HG03460 (cell line): ENCODE data around the gene ADD1.

Experiments used
- ATAC-seq: cut with Tn5 transposase; IDR thresholded peaks from one replicate; pipeline ENCODE4 v1.9.1; 2021; ENCODE audit not compliant: unreplicated experiment

ADD1 gene

DNA sequence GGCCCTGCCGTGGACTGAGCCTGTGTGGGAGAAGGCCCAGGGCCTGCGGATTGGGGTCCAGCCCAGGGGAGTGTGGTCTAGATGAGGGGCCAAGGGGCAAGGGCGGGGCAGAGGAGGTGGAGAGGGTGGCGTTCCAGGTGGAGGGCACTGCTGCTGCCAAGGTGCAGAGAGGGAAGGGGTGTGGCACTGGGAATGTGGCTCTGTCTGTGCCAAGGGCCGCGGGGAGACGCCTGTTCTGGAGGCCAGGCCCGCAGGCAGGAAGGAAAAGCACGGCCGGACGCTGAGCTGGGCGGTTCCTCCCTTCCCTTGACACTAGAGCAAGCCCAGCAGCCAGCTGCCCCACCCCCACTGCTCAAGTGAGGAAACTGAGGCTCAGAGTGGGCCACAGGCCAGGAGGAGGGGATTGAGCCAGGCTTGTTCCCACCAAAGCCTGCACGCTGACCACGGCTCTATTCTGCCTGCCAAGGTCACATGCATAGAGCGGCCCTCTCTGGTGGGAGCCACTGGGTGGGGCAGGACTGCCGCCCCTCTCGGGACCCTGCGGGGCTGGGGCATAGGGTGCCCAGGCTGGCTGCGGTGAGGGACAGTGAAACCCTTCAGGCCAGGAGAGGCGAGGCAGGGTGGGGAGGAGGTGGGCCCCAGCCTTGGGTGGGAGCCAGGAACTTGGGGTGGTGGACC lies 37.8 kb upstream of the ADD1 start:
- no peak for ATAC-seq

DNA sequence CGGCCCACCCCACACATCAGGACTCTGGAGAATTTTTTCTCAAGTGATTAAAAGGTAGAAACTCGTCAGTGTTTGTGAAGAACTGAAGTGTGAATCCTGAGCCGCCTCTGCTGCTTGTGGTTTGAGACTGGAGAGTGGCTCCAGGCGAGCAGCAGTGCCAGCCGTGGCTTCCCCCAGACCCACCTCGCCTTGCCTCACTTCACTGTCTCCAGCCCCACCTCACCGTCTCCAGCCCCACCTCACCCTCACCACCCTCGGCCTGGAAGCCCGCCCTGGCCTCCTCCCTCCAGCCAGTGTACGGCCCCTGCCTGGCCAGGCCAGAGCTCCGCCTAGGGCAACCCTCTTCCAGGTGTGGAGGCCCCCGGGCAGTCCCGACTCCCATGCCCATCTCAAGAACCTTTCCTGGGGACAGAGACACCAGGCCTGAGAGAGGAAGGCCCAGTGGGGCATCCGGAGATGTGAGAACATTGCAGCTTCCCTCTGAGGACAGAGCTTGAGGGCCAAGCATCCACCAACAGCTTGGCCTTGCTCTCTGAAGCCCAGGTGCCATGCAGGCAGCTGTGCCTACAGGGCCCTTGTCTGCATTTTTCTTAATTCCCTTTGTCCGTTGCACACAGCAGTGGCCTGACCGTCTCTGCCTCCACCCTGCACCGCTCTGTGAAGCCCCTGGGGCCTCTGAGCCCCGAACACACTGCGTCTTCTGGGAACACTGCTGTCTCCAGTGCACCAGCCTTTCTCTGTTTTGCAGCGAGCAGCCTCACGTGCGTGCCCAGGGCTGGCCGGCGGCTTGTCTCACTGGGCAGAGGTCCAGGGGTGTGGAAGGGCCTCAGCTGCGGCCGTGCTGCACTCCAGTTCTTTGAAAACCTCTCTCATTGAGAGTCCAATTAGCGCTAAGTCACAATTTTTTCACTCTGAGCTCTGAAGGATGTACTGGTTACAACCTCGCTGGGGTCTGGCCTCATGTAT lies 37.0 kb upstream of the ADD1 start:
- ATAC-seq, result no peak

DNA sequence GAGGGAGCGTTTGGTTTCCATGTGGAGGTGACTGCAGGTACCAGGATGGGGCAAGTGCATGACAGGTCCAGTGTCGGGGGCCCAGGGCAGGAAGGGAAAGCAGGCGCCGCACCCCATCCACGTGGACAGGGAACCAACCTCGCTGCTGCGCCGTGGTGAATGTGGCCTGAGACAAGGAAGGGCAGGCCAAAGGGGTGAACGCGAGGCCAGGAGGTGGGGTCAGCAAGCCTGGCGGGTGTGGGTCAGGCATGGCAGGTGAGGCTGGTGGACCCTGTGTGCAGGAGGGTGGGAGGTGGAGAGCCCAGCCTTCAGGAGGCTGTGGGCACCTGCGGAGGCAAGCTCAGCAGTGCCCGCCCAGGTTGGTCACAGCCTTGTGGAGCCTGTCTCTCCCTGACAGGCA lies 36.1 kb upstream of the ADD1 start:
- no peak for ATAC-seq

DNA sequence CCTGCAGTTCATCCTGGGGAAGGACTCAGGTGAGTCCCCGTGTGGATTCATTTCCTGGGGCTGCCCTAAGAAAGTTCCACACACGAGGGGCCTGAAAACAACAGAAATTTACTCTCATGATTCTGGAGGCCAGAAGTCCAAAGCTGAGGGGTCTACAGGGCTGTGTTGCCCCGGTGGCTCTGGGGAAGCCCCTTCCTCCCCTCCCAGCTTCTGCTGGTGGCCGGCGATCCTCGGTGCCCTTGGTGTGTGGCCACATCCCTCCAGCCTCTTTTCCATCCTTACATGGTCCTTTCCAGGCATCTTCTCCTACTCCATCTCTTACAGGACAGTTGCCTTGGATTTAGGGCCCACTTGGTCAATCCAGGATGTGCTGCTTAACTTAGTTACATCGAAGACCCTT lies 35.6 kb upstream of the ADD1 start:
- ATAC-seq, result no peak

DNA sequence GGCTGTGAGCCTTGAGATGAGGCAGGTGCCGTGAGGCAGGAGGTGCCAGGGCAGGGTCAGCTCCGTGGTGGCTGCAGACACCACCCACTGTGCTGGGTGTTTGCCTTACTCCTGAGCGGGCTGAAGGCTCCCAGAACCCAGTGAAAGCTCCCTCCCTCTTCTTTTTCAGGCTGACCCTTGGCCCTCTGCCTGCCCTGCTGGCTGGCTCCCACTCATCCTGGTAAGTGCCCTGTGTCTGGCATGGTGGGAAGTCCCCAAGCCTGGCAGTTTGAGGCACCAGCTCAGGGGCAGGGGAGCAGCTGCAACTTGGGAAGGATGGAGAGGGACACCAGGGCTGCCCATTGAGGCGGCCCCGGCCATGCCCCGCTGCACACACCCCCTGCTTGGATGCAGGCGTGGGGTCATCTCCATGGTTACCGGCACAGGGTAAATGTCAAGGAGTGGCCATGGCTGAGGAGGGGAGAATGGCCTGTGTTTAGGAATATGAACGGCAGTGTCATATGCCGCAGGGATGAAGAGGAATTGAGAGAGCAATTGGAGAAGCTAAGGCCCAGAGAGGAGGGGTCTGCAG lies 33.9 kb upstream of the ADD1 start:
- ATAC-seq, result no peak

DNA sequence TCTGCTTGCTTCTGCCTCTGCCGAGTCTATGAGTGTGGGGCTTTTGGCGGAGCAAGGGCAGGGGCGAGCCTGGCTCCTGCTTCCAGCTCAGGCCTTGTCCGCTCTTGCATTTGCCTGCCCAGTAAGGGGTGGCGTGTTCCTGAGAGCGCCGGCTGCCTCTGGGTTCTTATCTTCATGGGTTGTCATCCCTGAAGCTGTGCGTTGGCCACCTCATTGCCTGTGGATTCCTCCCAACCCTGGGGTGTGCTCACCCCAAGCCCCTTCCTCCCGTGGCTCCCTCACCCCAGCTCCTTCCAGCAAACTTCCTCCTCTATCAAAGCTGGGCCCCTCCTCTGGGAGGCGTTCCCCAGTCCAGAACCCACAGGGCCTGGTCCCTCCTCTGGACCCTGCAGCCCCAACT lies 33.3 kb upstream of the ADD1 start:
- no peak for ATAC-seq

DNA sequence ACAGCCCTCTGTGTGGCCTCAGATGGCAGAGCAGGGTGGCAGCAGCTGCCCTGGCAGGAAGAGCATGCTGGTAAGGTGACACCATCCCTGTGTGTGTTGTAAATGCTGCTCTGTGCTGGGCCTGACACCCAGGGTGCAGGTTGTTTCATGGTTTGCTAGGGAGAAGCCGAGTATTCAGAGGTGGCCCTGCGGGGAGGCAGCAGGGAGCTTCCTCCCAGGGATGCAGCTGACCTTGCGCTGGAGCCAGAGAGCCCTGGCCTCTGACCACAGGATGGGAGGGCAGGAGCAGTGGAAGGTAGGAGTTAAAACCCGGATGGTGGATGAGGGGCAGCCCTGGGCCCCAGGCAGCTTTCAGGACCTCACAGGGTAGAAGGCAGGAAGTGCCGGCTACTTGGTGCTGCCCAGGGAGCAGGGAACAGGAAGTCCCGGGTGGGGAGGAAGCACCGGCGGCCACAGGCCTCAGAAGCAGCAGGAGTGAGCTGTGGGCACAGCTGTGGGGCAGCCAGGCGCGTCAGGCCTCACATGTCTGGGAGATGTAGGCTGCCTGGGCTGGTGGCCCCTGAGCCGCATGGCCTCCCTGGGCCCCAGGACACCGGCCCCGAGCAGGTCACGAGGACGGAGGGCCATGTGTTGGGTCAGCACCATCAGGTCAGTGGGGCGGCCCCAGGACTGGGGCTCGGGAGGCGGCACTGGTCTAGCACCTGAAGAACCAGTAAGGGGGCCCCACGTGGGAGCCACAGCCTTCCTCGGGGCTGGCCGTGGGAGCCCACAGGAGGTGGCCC lies 31.6 kb upstream of the ADD1 start:
- ATAC-seq, result peak; percentile 77

DNA sequence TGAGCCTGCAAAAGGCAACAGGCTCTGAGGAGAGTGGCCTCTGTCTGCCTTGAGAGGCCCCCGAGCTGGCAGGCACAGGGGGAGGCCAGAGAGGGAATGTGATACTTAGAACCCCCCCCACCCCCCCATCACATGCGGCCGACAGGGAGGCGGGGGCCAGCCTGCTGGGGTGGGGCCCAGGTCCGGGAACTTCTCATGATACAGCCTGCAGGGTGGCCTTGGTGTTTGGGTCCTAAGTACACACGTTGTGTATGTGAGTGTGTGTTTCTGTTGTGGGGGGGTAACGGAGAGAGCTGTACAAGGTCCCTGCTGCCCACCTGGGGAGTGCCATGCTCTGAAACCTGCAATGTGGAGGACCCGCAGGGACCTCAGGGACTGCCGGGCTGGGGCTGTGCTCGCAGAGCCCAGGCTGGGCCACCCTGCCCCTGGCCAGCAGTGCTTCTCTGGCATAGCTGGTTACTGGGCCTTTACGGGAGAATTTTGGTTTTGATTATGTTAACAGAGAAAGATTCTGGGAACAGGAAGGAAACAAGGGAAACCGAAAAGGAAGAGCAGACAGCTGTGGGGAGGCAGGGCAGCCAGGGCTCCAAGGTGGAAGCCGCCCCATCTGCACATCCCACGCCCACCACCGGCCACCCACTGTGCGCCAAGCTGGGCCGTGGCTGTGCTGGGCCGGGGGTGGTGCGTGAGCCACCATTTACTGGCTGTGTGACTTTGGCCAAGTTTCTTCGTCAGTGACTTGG lies 30.9 kb upstream of the ADD1 start:
- ATAC-seq, result peak; percentile 12

DNA sequence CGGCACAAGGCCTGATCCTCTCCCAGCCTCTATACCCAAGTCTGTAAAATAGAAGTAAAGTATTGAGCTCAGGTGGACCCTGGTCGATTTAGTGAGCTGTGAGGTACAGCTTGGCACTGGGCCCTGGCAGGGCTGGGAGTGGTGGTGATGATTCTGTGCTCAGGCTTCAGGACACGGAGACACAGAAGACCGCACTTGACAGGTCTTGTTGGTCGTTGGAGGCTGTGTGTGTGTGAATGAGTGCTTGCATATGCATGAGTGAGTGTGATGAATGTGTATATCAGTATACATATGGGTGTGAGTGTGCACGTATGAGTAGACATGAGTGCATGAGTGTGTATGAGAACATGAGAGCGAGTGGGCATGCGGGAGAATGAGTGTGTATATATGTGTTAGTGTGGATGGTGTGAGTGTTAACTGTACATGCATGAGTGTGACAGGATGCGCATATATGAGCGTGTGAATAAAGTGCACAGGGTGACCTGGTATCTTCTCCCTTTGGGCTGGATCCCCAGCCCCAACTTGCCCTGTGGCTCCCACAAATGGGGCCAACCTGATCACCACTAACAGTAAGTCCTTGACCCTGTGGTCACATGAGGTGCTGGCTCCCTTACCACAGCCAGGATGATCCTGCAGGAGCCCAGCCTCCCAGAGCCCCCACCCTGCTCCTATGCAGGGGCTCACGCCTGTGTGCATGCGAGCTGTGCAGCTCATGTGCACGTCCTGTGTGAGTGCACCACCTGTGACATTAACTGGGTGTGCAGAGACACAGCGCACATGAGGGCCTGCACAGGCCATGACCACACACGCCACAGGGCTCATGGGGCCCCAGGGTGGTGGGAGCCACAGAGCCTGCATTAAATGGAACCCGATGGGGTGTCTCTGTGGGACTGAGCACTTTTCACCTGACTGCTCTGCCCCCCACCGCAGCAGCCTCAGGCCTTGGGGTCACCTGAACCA lies 29.9 kb upstream of the ADD1 start:
- ATAC-seq, result no peak

DNA sequence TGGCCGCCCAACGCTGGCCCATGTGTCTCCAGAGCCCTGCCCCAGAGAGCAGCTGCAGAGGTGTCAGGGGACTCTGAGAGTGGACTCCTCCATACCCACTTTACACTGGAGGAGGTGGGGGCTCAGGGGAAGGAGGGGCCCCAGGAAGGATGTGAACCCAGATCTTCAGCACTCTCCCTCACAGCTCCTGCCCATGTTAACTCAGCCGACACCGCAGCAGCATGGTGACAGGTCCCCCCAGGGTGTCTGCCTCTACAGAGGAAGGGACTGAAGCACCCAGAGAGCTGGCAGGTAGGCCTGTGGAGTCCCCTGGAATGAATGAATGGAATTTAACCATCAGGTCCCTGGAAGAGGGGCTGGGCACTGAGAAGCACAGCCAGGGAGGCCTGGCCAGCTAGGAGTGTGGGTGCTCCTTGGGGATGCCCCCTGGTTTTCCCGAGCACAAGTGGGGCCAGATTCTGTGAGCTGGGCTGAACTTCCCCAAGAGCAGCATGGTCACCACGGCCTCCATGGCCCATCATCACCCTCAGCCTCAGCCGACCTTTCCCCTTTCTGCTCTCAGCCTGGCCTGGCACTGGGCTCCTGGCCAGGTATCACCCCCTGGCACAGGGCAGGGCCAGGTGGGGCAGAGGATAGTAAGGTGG lies 28.9 kb upstream of the ADD1 start:
- ATAC-seq, result no peak

DNA sequence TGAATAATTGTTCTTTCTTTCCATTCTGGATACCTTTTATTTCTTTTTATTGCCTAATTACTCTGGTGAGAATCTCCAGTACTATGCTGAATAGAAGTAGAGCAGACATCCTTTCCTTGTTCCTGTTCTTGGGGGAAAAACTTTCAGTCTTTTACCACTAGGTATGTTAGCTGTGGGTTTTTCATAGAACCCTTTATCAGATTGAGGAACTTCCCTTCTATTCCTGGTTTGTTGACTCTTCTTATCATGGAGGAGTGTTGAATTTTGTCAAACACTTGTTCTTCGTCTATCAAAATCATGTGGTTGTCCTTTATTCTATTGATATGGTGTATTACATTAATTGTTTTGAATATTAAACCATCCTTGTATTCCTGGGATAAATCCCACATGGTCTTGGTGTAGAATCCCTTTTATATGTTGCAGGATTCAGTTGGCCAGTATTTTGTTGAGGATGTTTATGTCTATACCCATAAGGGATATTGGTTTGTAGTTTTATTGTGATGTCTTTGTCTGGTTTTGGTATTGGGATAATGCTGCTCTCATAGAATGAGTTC lies 27.2 kb upstream of the ADD1 start:
- ATAC-seq, result no peak

DNA sequence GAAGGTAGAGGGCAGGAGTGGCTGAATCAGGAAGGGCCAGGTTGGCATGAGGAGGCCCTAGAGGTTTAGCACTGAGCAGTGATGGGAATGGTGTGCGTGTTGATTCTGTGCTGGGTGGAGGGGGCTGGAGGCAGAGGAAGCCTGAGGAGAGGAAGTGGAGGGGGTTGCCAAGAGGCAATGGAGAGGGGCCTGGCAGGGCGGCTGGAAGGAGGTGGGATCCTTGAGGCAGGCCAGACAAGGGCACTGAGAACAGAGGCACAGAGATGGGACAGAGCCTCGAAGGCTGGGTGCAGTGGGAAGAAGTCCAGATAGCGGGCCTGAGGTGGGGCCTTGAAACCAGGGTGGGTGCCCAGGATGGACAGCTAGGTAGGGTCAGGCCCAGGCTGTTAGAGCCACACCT lies 26.5 kb upstream of the ADD1 start:
- ATAC-seq, result no peak

DNA sequence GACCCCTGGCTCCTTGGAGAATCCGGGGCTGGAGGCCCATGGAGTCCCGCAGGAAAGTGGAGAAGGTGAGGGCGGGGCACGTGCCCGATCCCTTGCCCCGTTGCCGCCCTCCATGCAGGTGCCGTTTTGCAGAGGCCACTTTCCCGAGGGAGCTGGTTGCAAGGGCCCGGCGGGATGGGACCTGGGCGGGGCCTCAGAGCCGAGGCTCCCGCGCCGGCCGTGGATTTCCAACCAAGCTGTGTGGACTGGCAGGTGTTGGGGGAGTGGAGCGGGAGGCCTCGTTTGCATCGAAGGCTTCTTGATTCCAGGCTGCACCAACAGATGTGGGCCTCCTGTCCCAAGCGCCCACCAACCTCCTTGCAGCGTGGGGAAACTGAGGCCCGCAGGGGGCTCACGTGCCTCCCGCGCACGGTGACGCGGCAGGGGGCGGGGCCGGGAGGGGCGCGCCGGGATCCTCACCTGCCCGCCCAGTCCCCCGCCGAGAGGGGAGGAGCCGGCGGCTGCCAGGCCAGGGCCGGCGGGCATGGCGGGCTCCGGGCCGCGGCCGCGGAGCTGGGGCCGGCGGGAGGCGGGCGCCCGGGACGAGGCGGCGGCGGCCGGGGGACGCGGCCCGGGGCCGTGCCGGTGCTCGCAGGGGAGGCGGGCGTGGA lies 25.8 kb upstream of the ADD1 start:
- ATAC-seq, result no peak

DNA sequence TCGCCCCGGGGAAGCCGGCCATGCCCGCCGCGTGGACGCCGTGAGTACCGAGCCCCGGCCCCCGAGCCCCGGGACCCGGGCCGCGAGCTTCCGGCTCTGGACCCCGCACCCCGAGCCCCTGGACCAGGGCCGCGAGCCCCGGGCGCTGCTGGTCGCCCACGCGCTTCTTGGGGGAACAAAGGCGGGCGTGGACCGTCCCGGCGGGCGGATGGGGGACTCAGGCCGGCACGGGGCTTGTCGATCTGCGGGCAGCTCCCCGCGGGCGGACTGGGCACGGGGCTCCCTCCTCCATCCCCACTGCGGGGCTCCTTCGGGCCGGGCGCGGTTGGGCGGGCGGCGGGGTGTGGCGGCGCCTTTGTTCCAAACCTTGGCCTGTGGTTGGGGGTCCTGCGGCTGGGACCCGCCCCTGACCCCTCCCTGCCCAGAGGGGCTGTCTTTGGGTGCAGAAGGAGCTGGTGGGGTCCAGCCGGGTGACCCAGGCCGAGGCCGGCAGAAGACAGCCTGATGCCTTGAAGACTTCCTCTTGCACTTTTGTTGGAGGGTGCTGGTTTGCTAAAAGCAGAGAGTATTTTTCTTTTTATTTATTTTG lies 25.2 kb upstream of the ADD1 start:
- ATAC-seq, result no peak

DNA sequence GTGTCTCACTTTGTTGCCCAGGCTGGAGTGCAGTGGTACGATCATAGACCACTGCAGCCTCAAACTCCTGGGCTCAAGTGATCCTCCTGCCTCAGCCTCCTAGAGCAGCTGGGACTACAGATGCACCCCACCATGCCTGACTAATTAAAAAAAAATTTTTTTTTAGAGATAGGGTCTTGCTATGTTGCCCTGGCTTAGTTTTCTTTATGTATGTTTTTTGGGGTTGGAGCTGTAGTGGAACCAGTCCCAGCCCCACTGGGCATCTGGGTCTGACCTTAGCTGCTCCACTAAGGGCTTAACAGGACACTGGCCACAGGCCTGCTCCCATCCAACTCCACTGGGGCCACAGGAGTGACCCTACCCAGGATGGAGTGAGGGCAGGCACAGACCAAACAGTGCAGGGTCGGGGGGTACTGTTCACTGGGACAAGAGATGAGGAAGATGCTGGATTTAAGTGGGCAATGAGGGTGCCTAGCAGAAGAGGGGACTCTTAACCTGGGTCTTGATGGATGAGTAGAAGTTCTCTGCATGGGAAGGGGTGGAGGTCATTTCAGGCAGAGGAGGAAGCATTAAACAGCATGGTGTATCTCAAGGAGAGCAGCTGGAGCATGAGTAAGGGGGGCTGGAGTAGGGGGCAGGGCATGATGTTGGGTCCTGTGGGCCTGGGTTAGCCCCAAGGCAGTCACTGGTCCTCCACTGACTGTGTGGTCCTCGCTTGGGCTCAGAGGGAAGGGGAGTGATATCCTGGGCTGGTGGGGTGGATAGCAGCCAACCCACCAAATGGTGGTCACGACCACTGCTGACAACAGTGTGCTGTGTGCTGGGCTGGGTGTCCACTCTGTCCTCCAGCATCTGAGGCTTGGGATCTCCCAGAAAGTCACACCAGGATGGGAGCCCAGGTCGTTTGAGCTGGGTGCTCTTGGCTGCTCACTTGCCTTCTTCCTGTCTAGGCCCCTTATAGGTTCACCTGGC lies 24.1 kb upstream of the ADD1 start:
- no peak for ATAC-seq

DNA sequence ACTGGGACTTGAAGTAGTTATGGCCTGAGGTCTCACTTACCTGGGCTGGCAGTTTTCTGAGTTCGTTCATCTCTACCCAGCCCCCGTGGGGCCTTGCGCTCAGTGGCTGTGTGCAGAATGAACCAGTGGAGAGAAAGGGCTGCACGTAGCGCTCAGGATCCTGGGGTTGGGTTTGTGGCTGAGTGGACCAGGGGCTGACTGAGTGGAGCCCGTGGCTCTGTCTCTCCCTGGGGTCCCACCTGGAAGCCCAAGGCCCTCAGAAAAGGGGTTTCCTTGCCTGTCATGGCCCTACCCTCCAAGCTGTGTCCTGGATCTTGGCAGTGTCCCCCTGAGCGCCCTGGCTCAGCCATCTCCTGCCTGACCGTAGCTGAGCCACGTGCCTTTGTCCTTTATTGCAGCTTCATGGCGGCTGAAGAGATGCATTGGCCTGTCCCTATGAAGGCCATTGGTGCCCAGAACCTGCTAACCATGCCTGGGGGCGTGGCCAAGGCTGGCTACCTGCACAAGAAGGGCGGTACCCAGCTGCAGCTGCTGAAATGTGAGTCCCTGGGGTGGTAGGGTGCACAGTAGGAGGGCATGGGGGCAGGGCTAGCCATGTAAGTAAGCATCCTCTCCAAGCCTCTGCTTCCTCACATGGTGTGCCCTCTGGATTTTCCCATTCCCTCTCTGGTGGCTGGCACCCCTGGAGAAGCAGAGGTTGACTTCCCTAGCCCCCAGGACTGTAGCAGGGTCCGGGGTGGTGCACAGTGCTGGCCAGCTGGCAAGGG lies 23.2 kb upstream of the ADD1 start:
- ATAC-seq, result no peak
